HEK293 (cell line): ENCODE data around the gene GATA2.

ENCODE experiments used
- ZNF169 ChIP-seq: fragments of 450-650 bp; formaldehyde crosslinking; IDR thresholded peaks from 2 replicates; pipeline ENCODE4 v1.5.1; 2016; ENCODE audit warnings: missing biosample characterization, missing genetic modification characterization
- ZNF521 ChIP-seq: fragments of 450-650 bp; formaldehyde crosslinking; IDR thresholded peaks from 2 replicates; pipeline ENCODE4 v1.5.1; 2017; ENCODE audit warnings: missing biosample characterization, mild to moderate bottlenecking, missing genetic modification characterization
- TF ChIP-seq, protein P1 (sequence below): fragments of 450-650 bp; formaldehyde crosslinking; IDR thresholded peaks from 2 replicates; pipeline ENCODE4 v1.5.1; 2016; ENCODE audit warnings: missing biosample characterization, missing genetic modification characterization

DNA sequence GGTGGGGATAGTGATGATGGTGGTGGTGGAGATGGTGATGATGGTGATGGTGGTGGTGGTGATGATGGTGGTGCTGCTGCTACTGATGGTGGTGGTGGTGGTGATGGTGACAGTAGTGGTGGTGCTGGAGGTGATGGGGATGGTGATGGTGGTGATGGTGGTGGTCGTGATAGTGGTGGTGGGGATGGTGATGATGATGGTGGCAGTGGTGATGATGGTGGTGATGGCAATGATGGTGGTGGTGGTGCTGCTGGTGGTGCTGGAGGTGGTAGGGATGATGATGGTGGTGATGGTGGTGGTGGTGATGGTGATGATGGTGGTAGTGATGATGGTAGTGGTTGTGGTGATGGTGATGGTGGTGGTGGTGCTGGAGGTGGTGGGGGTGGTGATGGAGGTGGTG, 47.6 kb downstream of the GATA2 start:
- no peak for TF ChIP-seq ZNF169
- TF ChIP-seq, protein P1, sequence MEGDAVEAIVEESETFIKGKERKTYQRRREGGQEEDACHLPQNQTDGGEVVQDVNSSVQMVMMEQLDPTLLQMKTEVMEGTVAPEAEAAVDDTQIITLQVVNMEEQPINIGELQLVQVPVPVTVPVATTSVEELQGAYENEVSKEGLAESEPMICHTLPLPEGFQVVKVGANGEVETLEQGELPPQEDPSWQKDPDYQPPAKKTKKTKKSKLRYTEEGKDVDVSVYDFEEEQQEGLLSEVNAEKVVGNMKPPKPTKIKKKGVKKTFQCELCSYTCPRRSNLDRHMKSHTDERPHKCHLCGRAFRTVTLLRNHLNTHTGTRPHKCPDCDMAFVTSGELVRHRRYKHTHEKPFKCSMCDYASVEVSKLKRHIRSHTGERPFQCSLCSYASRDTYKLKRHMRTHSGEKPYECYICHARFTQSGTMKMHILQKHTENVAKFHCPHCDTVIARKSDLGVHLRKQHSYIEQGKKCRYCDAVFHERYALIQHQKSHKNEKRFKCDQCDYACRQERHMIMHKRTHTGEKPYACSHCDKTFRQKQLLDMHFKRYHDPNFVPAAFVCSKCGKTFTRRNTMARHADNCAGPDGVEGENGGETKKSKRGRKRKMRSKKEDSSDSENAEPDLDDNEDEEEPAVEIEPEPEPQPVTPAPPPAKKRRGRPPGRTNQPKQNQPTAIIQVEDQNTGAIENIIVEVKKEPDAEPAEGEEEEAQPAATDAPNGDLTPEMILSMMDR, result no peak
- 0 out of 2 replicates have a peak, but pooled peaks have one; percentile 34 for TF ChIP-seq ZNF521
